HL-60 (cell line): ENCODE measurements around the gene GRIK1.

ENCODE experiments used
- DNase-seq, 2 experiments: peaks; one replicate each; pipeline ENCODE4 v3.0.0-alpha.2; 2010 to 2020; ENCODE audit warnings: low read depth in 1 of 2, low spot score in 1 of 2
- H3K27ac ChIP-seq: fragments of 250-450 bp; sonication (Bioruptor Pico); replicated peaks from 2 replicates; pipeline ENCODE4 v1.5.1; 2020; ENCODE audit warnings: mild to moderate bottlenecking, moderate library complexity
- H3K27me3 ChIP-seq: fragments of 250-450 bp; sonication (Bioruptor Pico); 2 replicates; pipeline ENCODE4 v1.5.1; 2021; ENCODE audit warnings: mild to moderate bottlenecking, moderate library complexity; ENCODE audit not compliant: insufficient read depth, poor library complexity, severe bottlenecking
- H3K4me3 ChIP-seq: replicated peaks from 2 replicates; pipeline ENCODE4 v1.5.1; 2011; ENCODE audit warnings: mild to moderate bottlenecking, control low read depth, low read length; ENCODE audit not compliant: insufficient read depth
- CTCF ChIP-seq: IDR thresholded peaks from one replicate; pipeline ENCODE4 v1.5.1; 2011; ENCODE audit warnings: low read length, control low read depth, inconsistent platforms; ENCODE audit not compliant: insufficient read depth
- GABPA ChIP-seq: IDR thresholded peaks from 2 replicates; pipeline ENCODE4 v1.6.1; 2012; ENCODE audit warnings: low read depth
- POLR2AphosphoS5 ChIP-seq: IDR thresholded peaks from 2 replicates; pipeline ENCODE4 v1.6.1; 2012; ENCODE audit warnings: low read depth
- SPI1 ChIP-seq: IDR thresholded peaks from 2 replicates; pipeline ENCODE4 v1.6.1; 2012; ENCODE audit warnings: low read depth, mild to moderate bottlenecking, borderline replicate concordance
- TF ChIP-seq, protein P1 (sequence below): IDR thresholded peaks from 2 replicates; pipeline ENCODE4 v1.6.1; 2012; ENCODE audit warnings: low read depth; ENCODE audit not compliant: insufficient replicate concordance

GRIK1 gene

DNA sequence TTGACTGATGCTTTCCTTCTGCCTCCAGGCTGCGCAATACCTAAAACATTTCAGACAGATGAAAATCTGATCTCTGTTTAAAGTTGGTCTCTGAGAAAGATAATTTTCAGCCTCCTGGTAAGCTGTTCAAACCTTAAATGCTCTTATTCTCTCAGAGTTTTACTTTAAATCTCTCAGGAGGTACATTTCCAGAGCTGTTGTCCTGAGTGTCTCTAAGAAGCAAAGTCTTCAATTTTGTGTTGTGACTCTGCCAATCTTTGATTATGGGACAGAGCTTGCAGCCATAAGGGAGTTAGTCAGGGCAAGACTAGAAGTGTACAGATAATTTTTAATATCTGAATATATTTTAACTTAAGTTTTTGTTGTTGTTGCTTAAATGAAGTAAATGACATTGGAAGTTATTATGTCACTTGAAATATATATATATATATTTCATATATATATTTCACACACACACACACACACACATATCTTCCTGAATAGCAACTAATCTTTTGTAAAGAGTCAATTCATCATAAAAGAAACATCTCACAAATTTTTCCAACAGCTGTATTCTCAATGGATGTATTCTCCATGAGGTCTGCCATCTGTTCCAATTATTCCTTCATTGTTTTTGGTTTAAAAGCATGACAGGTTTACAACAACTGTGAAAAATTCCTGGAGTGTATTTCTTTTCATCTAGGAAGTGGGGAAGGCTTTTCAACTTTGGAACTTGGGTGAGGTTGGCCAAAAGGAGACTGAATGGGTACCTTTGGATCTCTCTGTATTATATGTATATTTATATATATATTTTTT is 381.7 kb downstream of the GRIK1 start:
- TF ChIP-seq GABPA (no peak), SPI1 (no peak), POLR2AphosphoS5 (no peak), CTCF (no peak)
- TF ChIP-seq, protein P1, sequence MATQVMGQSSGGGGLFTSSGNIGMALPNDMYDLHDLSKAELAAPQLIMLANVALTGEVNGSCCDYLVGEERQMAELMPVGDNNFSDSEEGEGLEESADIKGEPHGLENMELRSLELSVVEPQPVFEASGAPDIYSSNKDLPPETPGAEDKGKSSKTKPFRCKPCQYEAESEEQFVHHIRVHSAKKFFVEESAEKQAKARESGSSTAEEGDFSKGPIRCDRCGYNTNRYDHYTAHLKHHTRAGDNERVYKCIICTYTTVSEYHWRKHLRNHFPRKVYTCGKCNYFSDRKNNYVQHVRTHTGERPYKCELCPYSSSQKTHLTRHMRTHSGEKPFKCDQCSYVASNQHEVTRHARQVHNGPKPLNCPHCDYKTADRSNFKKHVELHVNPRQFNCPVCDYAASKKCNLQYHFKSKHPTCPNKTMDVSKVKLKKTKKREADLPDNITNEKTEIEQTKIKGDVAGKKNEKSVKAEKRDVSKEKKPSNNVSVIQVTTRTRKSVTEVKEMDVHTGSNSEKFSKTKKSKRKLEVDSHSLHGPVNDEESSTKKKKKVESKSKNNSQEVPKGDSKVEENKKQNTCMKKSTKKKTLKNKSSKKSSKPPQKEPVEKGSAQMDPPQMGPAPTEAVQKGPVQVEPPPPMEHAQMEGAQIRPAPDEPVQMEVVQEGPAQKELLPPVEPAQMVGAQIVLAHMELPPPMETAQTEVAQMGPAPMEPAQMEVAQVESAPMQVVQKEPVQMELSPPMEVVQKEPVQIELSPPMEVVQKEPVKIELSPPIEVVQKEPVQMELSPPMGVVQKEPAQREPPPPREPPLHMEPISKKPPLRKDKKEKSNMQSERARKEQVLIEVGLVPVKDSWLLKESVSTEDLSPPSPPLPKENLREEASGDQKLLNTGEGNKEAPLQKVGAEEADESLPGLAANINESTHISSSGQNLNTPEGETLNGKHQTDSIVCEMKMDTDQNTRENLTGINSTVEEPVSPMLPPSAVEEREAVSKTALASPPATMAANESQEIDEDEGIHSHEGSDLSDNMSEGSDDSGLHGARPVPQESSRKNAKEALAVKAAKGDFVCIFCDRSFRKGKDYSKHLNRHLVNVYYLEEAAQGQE, result no peak
- H3K27me3 ChIP-seq, result no peaks in the 10 kb centered on the region
- DNase-seq, result no peak
- H3K4me3 ChIP-seq, result no peak overlapping the region
- H3K27ac ChIP-seq, result no peak overlapping the region

DNA sequence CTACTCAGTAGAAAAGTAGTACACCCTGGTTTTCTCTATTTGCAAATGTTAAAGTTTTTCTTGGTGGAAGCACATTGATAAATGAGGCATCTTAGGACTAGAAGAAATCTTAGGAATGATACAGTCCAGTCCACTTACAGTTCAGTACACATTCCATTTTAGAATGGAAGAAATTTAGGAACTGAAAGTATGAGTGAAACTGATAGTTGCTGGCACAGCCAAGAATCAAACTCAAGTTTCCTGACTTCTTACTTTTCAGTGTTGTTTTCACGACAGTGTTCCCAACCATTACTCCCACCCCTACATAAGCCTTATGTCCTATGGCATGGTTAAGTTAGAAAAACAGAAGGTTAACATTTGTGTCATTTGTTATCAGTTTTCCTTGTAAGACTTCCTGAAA is 382.6 kb downstream of the GRIK1 start:
- DNase-seq, result no peak
- H3K27me3 ChIP-seq, result no peaks in the 10 kb centered on the region
- no peak overlapping the region for H3K4me3 ChIP-seq
- TF ChIP-seq POLR2AphosphoS5 (no peak), GABPA (no peak), SPI1 (no peak)
- H3K27ac ChIP-seq, result no peak overlapping the region

DNA sequence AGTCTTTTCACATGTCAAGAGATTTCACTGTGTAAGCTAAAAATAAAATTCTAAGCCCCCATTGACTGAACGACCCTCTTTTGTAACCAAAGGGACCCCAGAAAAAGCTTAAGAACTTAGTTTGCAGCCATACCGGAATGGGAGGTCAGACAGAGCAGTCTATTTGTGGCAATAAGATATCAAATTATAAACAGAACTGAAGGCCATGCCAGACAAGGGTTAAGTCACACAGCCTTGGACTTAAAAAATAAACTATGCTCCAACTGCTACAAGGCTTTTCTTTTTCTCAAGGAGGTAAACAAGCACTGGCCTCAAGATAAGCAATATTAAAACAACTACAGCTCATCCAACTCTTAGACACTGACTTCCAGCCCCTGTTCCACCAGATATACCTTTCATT is 384.2 kb downstream of the GRIK1 start:
- Histone ChIP-seq H3K4me3 (no peak overlapping the region), H3K27me3 (no peaks in the 10 kb centered on the region), H3K27ac (no peak overlapping the region)
- DNase-seq, result no peak
- TF ChIP-seq CTCF (no peak), POLR2AphosphoS5 (no peak), GABPA (no peak), SPI1 (no peak)
- TF ChIP-seq, protein P1, result no peak

DNA sequence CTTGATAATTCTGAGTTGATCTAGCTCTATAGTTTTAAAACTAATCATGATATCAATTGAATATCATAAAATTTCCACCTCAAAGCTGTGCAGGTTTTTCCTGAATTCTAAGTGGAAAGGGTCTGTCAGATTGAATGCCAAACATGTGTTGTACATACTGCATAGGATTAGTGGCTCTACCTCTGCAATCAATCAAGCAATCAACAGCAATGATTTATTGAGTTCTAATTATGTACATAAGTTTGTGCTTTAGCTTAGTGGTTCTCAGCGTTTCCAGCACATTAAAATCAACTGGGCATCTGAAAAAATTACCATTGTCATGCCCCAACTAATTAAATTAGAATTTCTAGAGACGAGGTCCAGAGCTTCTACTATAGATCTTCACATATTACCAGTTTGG is 389.6 kb downstream of the GRIK1 start:
- no peaks in the 10 kb centered on the region for H3K27me3 ChIP-seq
- no peak overlapping the region for H3K4me3 ChIP-seq
- DNase-seq, result no peak
- H3K27ac ChIP-seq, result no peak overlapping the region
- TF ChIP-seq POLR2AphosphoS5, result no peak
- TF ChIP-seq SPI1, result no peak
- no peak for TF ChIP-seq CTCF
- TF ChIP-seq, protein P1, result no peak
- no peak for TF ChIP-seq GABPA
